Natural killer cell (primary cell): ENCODE measurements around the gene FBN1. TPM values are rescaled to one million over a fixed set of nuclear protein-coding genes. Genes with fewer than 3 reads are reported as not detected.

Source experiments
- ATAC-seq, 3 donors: fragments of 150-1000 bp in 2 of 3; fragments of 200-7000 bp in 1 of 3; cut with Tn5 transposase; 1 replicate in 1 of 3; 2 replicates in 2 of 3; pipeline ENCODE4 v1.10.0; 2021; ENCODE audit warnings: mild to moderate bottlenecking in 2 of 3, moderate library complexity in 2 of 3
- DNase-seq, 2 donors: peaks; one replicate each; pipeline versions ENCODE4 v3.0.0 to v3.0.0-alpha.2; 2013 to 2021; ENCODE audit warnings: mixed read lengths in 1 of 2
- H3K27ac ChIP-seq: one replicate; pipeline ENCODE4 v1.5.1; 2013; ENCODE audit warnings: mild to moderate bottlenecking, low read length
- H3K27me3 ChIP-seq: one replicate; pipeline ENCODE4 v1.6.1; 2013; ENCODE audit warnings: low read length; ENCODE audit not compliant: control insufficient read depth, insufficient read depth
- H3K36me3 ChIP-seq: one replicate; pipeline ENCODE4 v1.6.1; 2013; ENCODE audit warnings: low read length; ENCODE audit not compliant: control insufficient read depth, insufficient read depth
- H3K4me1 ChIP-seq: one replicate; pipeline ENCODE4 v1.6.1; 2013; ENCODE audit warnings: low read length; ENCODE audit not compliant: control insufficient read depth, insufficient read depth
- H3K4me3 ChIP-seq: one replicate; pipeline ENCODE4 v1.5.1; 2013; ENCODE audit warnings: low read length
- H3K9me3 ChIP-seq: one replicate; pipeline ENCODE4 v1.6.1; 2013; ENCODE audit warnings: low read length; ENCODE audit not compliant: control insufficient read depth, insufficient read depth
- H3K27ac Mint-ChIP-seq, 2 donors: one replicate each; pipeline ENCODE4 v1.8.0; 2022; ENCODE audit warnings: mild to moderate bottlenecking in 2 of 2, mixed read lengths in 2 of 2, moderate library complexity in 1 of 2
- H3K27me3 Mint-ChIP-seq, 2 donors: one replicate each; pipeline ENCODE4 v1.8.0; 2022; ENCODE audit warnings: low read depth in 2 of 2, mixed read lengths in 2 of 2
- H3K36me3 Mint-ChIP-seq: one replicate; pipeline ENCODE4 v1.8.0; 2022; ENCODE audit warnings: mixed read lengths
- H3K4me1 Mint-ChIP-seq, 2 donors: one replicate each; pipeline ENCODE4 v1.8.0; 2022; ENCODE audit warnings: mixed read lengths in 2 of 2
- H3K4me3 Mint-ChIP-seq: one replicate; pipeline ENCODE4 v1.8.0; 2022; ENCODE audit warnings: mild to moderate bottlenecking, moderate library complexity, mixed read lengths
- H3K9me3 Mint-ChIP-seq, 2 donors: one replicate each; pipeline ENCODE4 v1.8.0; 2022; ENCODE audit warnings: mixed read lengths in 2 of 2
- CTCF ChIP-seq: fragments of 200-600 bp; IDR thresholded peaks from one replicate; pipeline ENCODE4 v1.8.0; 2022; ENCODE audit warnings: antibody characterized with exemption
- WGBS: methylation state at CpG from one replicate; pipeline ENCODE4 v1.1.7; 2013; ENCODE audit warnings: missing lambda C conversion rate; ENCODE audit not compliant: insufficient coverage; 5-methylcytosine and 5-hydroxymethylcytosine counted together
- intact Hi-C: fragments of 100-400 bp; cut with micrococcal nuclease; formaldehyde crosslinking; loops from one replicate; pipeline ENCODE4 v1.14.2; 2022
- total RNA-seq, 4 donors: library from RNA; stranded (reverse); fragments of 120-200 nt in 1 of 4; gene quantifications; one replicate each; pipeline versions ENCODE4 v1.2.3 to v1.2.4, GENCODE V29; 2013 to 2022

The FBN1 gene
- total RNA-seq, 3 donors from 2014 or later (not counting 1 experiment from before 2014, with no cell fraction given), result 0.33 to 0.54 (median 0.33) TPM

- WGBS, result 91% methylated on average over 15 of the region's 15 CpGs
- no peaks in the 10 kb centered on the region for H3K27me3 Mint-ChIP-seq
These were observed 124.9 kb downstream of the FBN1 start for GRCh38 chr15:48520376-48521155.

GRCh38 chr15:48516121-48516520 is 129.4 kb downstream of the FBN1 start:
- intact Hi-C loops, result no loop called here
- Histone ChIP-seq H3K9me3 (no peaks in the 10 kb centered on the region), H3K27ac (no peak overlapping the region), H3K27me3 (no peaks in the 10 kb centered on the region), H3K4me1 (no peaks in the 10 kb centered on the region), H3K36me3 (no peaks in the 10 kb centered on the region), H3K4me3 (no peak overlapping the region)
- H3K9me3 Mint-ChIP-seq, result no peaks in the 10 kb centered on the region
- no peaks in the 10 kb centered on the region for H3K4me1 Mint-ChIP-seq
- 79% methylated on average over 3 of the region's 3 CpGs for WGBS
- no peak for TF ChIP-seq CTCF
- ATAC-seq (no peak), DNase-seq (no peak)
- H3K4me3 Mint-ChIP-seq, result no peak overlapping the region
- no peaks in the 10 kb centered on the region for H3K36me3 Mint-ChIP-seq
- no peak overlapping the region for H3K27ac Mint-ChIP-seq
- H3K27me3 Mint-ChIP-seq, result peaks cover 0 to 2% of the 10 kb centered on the region in 2 donors

More at GRCh38 chr15:48520376-48521155, 124.9 kb downstream of the FBN1 start:
- no peaks in the 10 kb centered on the region for H3K36me3 Mint-ChIP-seq
- Histone ChIP-seq H3K36me3 (no peaks in the 10 kb centered on the region), H3K27me3 (no peaks in the 10 kb centered on the region), H3K4me3 (no peak overlapping the region), H3K27ac (no peak overlapping the region), H3K9me3 (no peaks in the 10 kb centered on the region), H3K4me1 (no peaks in the 10 kb centered on the region)
- intact Hi-C loops, result no loop called here
- no peak overlapping the region for H3K4me3 Mint-ChIP-seq
- H3K9me3 Mint-ChIP-seq, result no peaks in the 10 kb centered on the region
- DNase-seq (no peak), ATAC-seq (no peak)
- no peak overlapping the region for H3K27ac Mint-ChIP-seq
- no peaks in the 10 kb centered on the region for H3K4me1 Mint-ChIP-seq
- no peak for TF ChIP-seq CTCF

- Mint-ChIP-seq H3K9me3 (no peaks in the 10 kb centered on the region), H3K4me1 (no peaks in the 10 kb centered on the region), H3K36me3 (no peaks in the 10 kb centered on the region), H3K27ac (no peak overlapping the region), H3K4me3 (no peak overlapping the region), H3K27me3 (peaks cover 0 to 2% of the 10 kb centered on the region in 2 donors)
- no peak for ATAC-seq
- no peaks in the 10 kb centered on the region for H3K4me1 ChIP-seq
- 72% methylated on average over 2 of the region's 2 CpGs for WGBS
- intact Hi-C loops, result no loop called here
- no peaks in the 10 kb centered on the region for H3K27me3 ChIP-seq
- no peak overlapping the region for H3K4me3 ChIP-seq
- TF ChIP-seq CTCF, result no peak
- H3K36me3 ChIP-seq, result no peaks in the 10 kb centered on the region
- no peaks in the 10 kb centered on the region for H3K9me3 ChIP-seq
- no peak overlapping the region for H3K27ac ChIP-seq
- DNase-seq, result no peak
These were observed 130.0 kb downstream of the FBN1 start for GRCh38 chr15:48515500-48515899.
